ENCODE results near the gene AQP10. TPM values are rescaled to one million over a fixed set of nuclear protein-coding genes. Genes with fewer than 3 reads are reported as not detected.
"Not testable (repeated sequence)": the region's sequence is repeated elsewhere in the genome, so short reads cannot be mapped to it uniquely, and the experiment has no call there.

AQP10 gene
- total RNA-seq, 1 experiment from 2014 or later: not detected

DNA sequence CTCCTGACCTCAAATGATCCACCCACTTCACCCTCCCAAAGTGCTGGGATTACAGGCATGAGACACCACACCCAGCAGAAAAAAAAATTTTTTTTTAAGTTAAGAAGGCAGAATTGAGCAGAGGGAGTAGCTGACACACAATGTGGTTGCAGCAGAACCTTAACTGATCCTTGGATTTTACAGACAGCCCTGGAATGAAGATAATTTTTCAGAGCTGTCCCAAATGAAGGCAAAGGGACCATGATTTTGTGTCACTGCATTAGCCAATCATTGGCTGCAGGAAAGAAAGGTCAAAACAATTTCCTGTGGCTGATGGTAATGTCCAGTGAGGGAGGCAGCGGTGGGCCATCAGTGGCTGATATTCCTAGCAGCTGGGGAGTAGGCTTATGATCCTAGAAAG lies 19.3 kb upstream of the AQP10 start:
- Histone ChIP-seq H4K20me1 (ENCODE audit: insufficient read depth) (no peaks in the 10 kb centered on the region), H3K4me3 (no peak overlapping the region), H3K9me3 (ENCODE audit: insufficient read depth, low read depth) (no peaks in the 10 kb centered on the region), H3K27ac (no peak overlapping the region), H3K36me3 (ENCODE audit: low read depth) (no peaks in the 10 kb centered on the region), H2AFZ (no peak overlapping the region), H3F3A (ENCODE audit: insufficient read depth, low read depth) (no peaks in the 10 kb centered on the region; the same call in 1 of the 2 replicates), H3K4me2 (no peak overlapping the region), H3K9me2 (ENCODE audit: insufficient read depth) (no peaks in the 10 kb centered on the region), H3K79me2 (ENCODE audit: low read depth) (no peaks in the 10 kb centered on the region), H3K4me1 (replicated peaks; ENCODE audit: insufficient read depth) (no peaks in the 10 kb centered on the region), H3K27me3 (ENCODE audit: insufficient read depth, low read depth) (peaks cover 6% of the 10 kb centered on the region)
- TF ChIP-seq CTCF (conservative IDR thresholded peaks at IDR 0.05) (no peak), EZH2 (IDR thresholded peaks at IDR 0.05; ENCODE audit: low read depth) (no peak)
- ChIA-PET CTCF (no interaction called here), POLR2A (ENCODE audit: unreplicated experiment) (no interaction called here)
- BruUV-seq (replicated peaks): no TSS peak
- DNase-seq: no peak
- intact Hi-C loops (cut with micrococcal nuclease; ENCODE audit: unreplicated experiment): no loop called here

DNA sequence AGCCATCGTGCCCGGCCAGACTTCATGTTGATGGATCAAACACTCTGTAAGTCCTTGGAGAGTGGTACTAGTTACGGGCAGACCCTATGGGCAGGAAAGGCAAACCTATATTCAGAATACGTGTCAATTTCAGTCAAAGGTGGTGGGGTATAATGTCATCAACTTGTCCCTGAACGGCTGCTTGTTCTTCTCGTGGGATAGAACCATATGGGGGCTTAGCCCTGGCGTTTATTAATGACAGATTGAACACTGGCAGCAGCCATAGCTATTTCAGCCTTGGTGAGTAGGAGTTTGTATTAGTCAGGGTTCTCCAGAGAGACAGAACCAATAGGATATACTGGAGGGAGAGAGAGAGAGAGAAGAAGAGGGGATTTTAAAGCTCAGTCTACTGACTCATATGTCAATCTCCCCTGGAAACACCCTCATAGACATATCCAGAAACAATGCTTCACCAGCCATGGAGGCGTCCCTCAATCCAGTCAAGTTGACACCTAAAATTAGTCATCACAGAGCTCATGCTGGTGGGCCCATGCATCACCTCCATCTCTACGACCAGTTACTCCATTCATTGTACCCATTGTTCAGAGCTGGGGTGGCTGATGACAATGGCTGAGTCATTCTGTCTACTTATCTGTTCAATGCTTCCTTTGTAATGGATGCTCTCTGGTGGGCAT lies 16.1 kb upstream of the AQP10 start:
- Histone ChIP-seq H3K4me2 (no peak overlapping the region), H2AFZ (no peak overlapping the region), H3K4me3 (no peak overlapping the region), H3K9me2 (ENCODE audit: insufficient read depth) (no peaks in the 10 kb centered on the region), H3K27me3 (ENCODE audit: insufficient read depth, low read depth) (peaks cover 3% of the 10 kb centered on the region), H3K36me3 (ENCODE audit: low read depth) (no peaks in the 10 kb centered on the region), H3K79me2 (ENCODE audit: low read depth) (no peaks in the 10 kb centered on the region), H3F3A (ENCODE audit: insufficient read depth, low read depth) (no peaks in the 10 kb centered on the region; the same call in 1 of the 2 replicates), H3K9me3 (ENCODE audit: insufficient read depth, low read depth) (no peaks in the 10 kb centered on the region), H3K4me1 (replicated peaks; ENCODE audit: insufficient read depth) (no peaks in the 10 kb centered on the region), H3K27ac (no peak overlapping the region), H4K20me1 (ENCODE audit: insufficient read depth) (no peaks in the 10 kb centered on the region)
- no TSS peak for BruUV-seq (replicated peaks)
- no peak for TF ChIP-seq EZH2 (IDR thresholded peaks at IDR 0.05; ENCODE audit: low read depth)
- TF ChIP-seq CTCF (conservative IDR thresholded peaks at IDR 0.05): no peak
- intact Hi-C loops (cut with micrococcal nuclease; ENCODE audit: unreplicated experiment): no loop called here
- POLR2A ChIA-PET (ENCODE audit: unreplicated experiment): interaction anchor here (0.6 kb wide), 1 partner anchor 669 kb away, joined by 3 read pairs; no protein-coding TSS in a partner anchor
- DNase-seq: no peak
- CTCF ChIA-PET: no interaction called here

DNA sequence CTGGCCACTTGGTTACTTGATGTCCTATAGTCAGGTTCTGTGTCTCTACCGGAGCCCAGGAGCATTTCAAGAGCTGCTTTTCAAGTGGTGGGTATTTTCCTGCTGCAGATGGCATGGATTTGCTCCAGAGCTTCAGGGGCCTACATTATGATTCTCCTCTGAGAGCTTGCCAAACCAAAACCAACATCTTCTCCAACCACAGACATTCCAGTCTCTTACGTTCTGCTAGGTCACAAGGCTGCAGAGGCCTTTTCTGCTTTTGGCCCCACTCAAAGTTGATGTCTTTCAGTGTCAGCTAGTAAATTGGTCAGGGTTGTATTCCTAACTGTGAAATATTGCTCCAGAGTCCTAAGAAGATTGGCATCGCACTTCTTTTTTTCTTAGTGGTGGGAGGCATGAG lies 14.7 kb upstream of the AQP10 start:
- ChIA-PET POLR2A (ENCODE audit: unreplicated experiment) (interaction anchor here (0.6 kb wide), 1 partner anchor 247 kb away, joined by 3 read pairs; no protein-coding TSS in a partner anchor), CTCF (interaction anchor here (0.5 kb wide), 1 partner anchor 79 kb away, joined by 8 read pairs; no protein-coding TSS in a partner anchor)
- intact Hi-C loops (cut with micrococcal nuclease; ENCODE audit: unreplicated experiment): no loop called here
- Histone ChIP-seq H2AFZ (no peak overlapping the region), H3K36me3 (ENCODE audit: low read depth) (no peaks in the 10 kb centered on the region), H3K4me3 (no peak overlapping the region), H3F3A (ENCODE audit: insufficient read depth, low read depth) (no peaks in the 10 kb centered on the region), H3K27me3 (ENCODE audit: insufficient read depth, low read depth) (peaks cover 3% of the 10 kb centered on the region), H3K4me1 (replicated peaks; ENCODE audit: insufficient read depth) (no peaks in the 10 kb centered on the region), H4K20me1 (ENCODE audit: insufficient read depth) (no peaks in the 10 kb centered on the region), H3K9me3 (ENCODE audit: insufficient read depth, low read depth) (no peaks in the 10 kb centered on the region), H3K4me2 (no peak overlapping the region), H3K27ac (no peak overlapping the region), H3K79me2 (ENCODE audit: low read depth) (no peaks in the 10 kb centered on the region), H3K9me2 (ENCODE audit: insufficient read depth) (no peaks in the 10 kb centered on the region)
- DNase-seq: no peak
- no TSS peak for BruUV-seq (replicated peaks)
- no peak for TF ChIP-seq EZH2 (IDR thresholded peaks at IDR 0.05; ENCODE audit: low read depth)
- no peak for TF ChIP-seq CTCF (conservative IDR thresholded peaks at IDR 0.05)

- CTCF ChIA-PET; DNase-seq; H3K27ac ChIP-seq; POLR2A ChIA-PET (ENCODE audit: unreplicated experiment); H3K9me2 ChIP-seq (ENCODE audit: insufficient read depth); intact Hi-C loops (cut with micrococcal nuclease; ENCODE audit: unreplicated experiment); H2AFZ ChIP-seq; H4K20me1 ChIP-seq (ENCODE audit: insufficient read depth); H3K9me3 ChIP-seq (ENCODE audit: insufficient read depth, low read depth); H3K4me3 ChIP-seq; BruUV-seq (replicated peaks); H3K36me3 ChIP-seq (ENCODE audit: low read depth); H3K79me2 ChIP-seq (ENCODE audit: low read depth); H3F3A ChIP-seq (ENCODE audit: insufficient read depth, low read depth); H3K4me2 ChIP-seq; H3K4me1 ChIP-seq (replicated peaks; ENCODE audit: insufficient read depth): not testable (repeated sequence)
- H3K27me3 ChIP-seq (ENCODE audit: insufficient read depth, low read depth): peaks cover 15% of the 10 kb centered on the region; the same call in 1 of the 2 replicates
Measured at GRCh38 chr1:154307670-154308270, 13.1 kb upstream of the AQP10 start.

DNA sequence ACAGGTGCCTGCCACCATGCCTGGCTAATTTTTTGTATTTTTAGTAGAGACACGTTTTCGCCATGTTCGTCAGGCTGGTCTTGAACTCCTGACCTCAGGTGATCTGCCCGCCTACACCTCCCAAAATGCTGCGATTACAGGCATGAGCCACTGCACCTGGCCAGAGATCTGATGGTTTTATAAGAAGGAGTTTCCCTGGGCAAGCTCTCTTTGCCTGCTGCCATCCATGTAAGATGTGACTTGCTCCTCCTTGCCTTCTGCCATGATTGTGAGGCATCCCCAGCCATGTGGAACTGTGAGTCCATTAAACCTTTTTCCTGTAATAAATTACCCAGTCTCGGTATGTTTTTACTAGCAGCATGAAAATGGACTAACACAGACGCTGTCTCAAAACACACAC lies 11.8 kb upstream of the AQP10 start:
- not testable (repeated sequence) for BruUV-seq (replicated peaks)

More for the DNA sequence above, 11.8 kb upstream of the AQP10 start:
- CTCF ChIA-PET; intact Hi-C loops (cut with micrococcal nuclease; ENCODE audit: unreplicated experiment); H3K79me2 ChIP-seq (ENCODE audit: low read depth); POLR2A ChIA-PET (ENCODE audit: unreplicated experiment); H3F3A ChIP-seq (ENCODE audit: insufficient read depth, low read depth); H2AFZ ChIP-seq; H3K4me1 ChIP-seq (replicated peaks; ENCODE audit: insufficient read depth); H3K4me3 ChIP-seq; H3K9me2 ChIP-seq (ENCODE audit: insufficient read depth); H4K20me1 ChIP-seq (ENCODE audit: insufficient read depth); H3K4me2 ChIP-seq; H3K27ac ChIP-seq; DNase-seq; H3K9me3 ChIP-seq (ENCODE audit: insufficient read depth, low read depth); H3K36me3 ChIP-seq (ENCODE audit: low read depth): not testable (repeated sequence)
- peaks cover 27% of the 10 kb centered on the region for H3K27me3 ChIP-seq (ENCODE audit: insufficient read depth, low read depth)

Measured in PC-9 (cell line).